IMR-90 (cell line): ENCODE results near the gene SLC6A7. TPM values are rescaled to one million over a fixed set of nuclear protein-coding genes. Genes with fewer than 3 reads are reported as not detected.

Experiments
- ATAC-seq: fragments of 200-7000 bp; cut with Tn5 transposase; 2 replicates; pipeline ENCODE4 v1.9.1; 2020; ENCODE audit warnings: low read depth, mild to moderate bottlenecking, moderate library complexity
- BruUV-seq: library from RNA; stranded (reverse); fragments of 400-500 nt; replicated peaks from 2 replicates; lab custom pipeline; 2021; lab: Mats Ljungman, UMichigan
- CTCF ChIA-PET: fragments of 300-600 bp; formaldehyde crosslinking; extraction: SDS; loops from one replicate; lab custom pipeline; 2021; ENCODE audit warnings: antibody characterized with exemption; lab: Yijun Ruan, JAX
- POLR2A ChIA-PET: fragments of 300-600 bp; sonication (Branson Sonifier 250); formaldehyde crosslinking; loops from one replicate; lab custom pipeline; 2022; ENCODE audit warnings: antibody characterized with exemption; ENCODE audit not compliant: unreplicated experiment; lab: Charles Lee
- DNase-seq: peaks from one replicate; pipeline ENCODE4 v3.0.0; 2013
- H2AFZ ChIP-seq: replicated peaks from 2 replicates; pipeline ENCODE3; 2013; ENCODE audit warnings: low read length, mild to moderate bottlenecking; ENCODE audit not compliant: poor library complexity
- H2AK5ac ChIP-seq: 2 replicates; pipeline ENCODE4 v1.6.1; 2013; ENCODE audit warnings: low read depth, low read length, inconsistent platforms
- H2AK9ac ChIP-seq: replicated peaks from 2 replicates; pipeline ENCODE3; 2013; ENCODE audit warnings: mild to moderate bottlenecking, low read depth, low read length, moderate library complexity; ENCODE audit not compliant: poor library complexity
- H2BK120ac ChIP-seq: 2 replicates; pipeline ENCODE4 v1.6.1; 2013; ENCODE audit warnings: low read depth, low read length, inconsistent platforms
- H2BK15ac ChIP-seq: 3 replicates; pipeline ENCODE4 v1.6.1; 2013; ENCODE audit warnings: low read depth, low read length, inconsistent platforms
- H2BK20ac ChIP-seq: 2 replicates; pipeline ENCODE4 v1.6.1; 2013; ENCODE audit warnings: low read depth, mild to moderate bottlenecking, inconsistent platforms, low read length, moderate library complexity
- H2BK5ac ChIP-seq: 2 replicates; pipeline ENCODE4 v1.6.1; 2013; ENCODE audit warnings: mild to moderate bottlenecking, low read depth, low read length, inconsistent platforms; ENCODE audit not compliant: poor library complexity, severe bottlenecking
- H3K14ac ChIP-seq: replicated peaks from 2 replicates; pipeline ENCODE4 v1.6.1; 2013; ENCODE audit warnings: low read depth, low read length, inconsistent platforms
- H3K18ac ChIP-seq: 2 replicates; pipeline ENCODE4 v1.6.1; 2013; ENCODE audit warnings: low read depth, low read length, control low read depth
- H3K23ac ChIP-seq: 2 replicates; pipeline ENCODE4 v1.6.1; 2013; ENCODE audit warnings: low read depth, low read length, inconsistent platforms
- H3K27ac ChIP-seq: 2 replicates; pipeline ENCODE4 v1.5.1; 2013; ENCODE audit warnings: mild to moderate bottlenecking, control low read depth, low read length; ENCODE audit not compliant: insufficient read depth
- H3K27me3 ChIP-seq: 2 replicates; pipeline ENCODE4 v1.6.1; 2013; ENCODE audit warnings: low read length; ENCODE audit not compliant: control insufficient read depth, insufficient read depth
- H3K36me3 ChIP-seq: 2 replicates; pipeline ENCODE4 v1.6.1; 2013; ENCODE audit warnings: low read length, mixed read lengths; ENCODE audit not compliant: control insufficient read depth, insufficient read depth
- H3K4ac ChIP-seq: 2 replicates; pipeline ENCODE4 v1.6.1; 2013; ENCODE audit warnings: low read depth, low read length, inconsistent platforms
- H3K4me1 ChIP-seq: 2 replicates; pipeline ENCODE4 v1.6.1; 2013; ENCODE audit warnings: low read length, mixed read lengths; ENCODE audit not compliant: control insufficient read depth, insufficient read depth
- H3K4me2 ChIP-seq: 2 replicates; pipeline ENCODE4 v1.6.1; 2013; ENCODE audit warnings: low read depth, mild to moderate bottlenecking, control low read depth, low read length, moderate library complexity
- H3K4me3 ChIP-seq: 2 replicates; pipeline ENCODE4 v1.5.1; 2013; ENCODE audit warnings: low read depth, mild to moderate bottlenecking, control low read depth, low read length, moderate library complexity; ENCODE audit not compliant: insufficient read depth
- H3K56ac ChIP-seq: 2 replicates; pipeline ENCODE4 v1.6.1; 2013; ENCODE audit warnings: low read length, inconsistent platforms; ENCODE audit not compliant: insufficient read depth; ENCODE audit errors: extremely low read depth
- H3K79me1 ChIP-seq, 2 experiments: 2 replicates each; pipeline ENCODE4 v1.6.1; 2013; ENCODE audit warnings: low read length in 2 of 2, inconsistent platforms in 1 of 2, low read depth in 1 of 2
- H3K9ac ChIP-seq: 2 replicates; pipeline ENCODE4 v1.6.1; 2013; ENCODE audit warnings: low read depth, low read length, control low read depth
- H3K9me1 ChIP-seq: 2 replicates; pipeline ENCODE4 v1.6.1; 2013; ENCODE audit warnings: low read length, inconsistent platforms; ENCODE audit not compliant: insufficient read depth
- H3K9me3 ChIP-seq: 2 replicates; pipeline ENCODE4 v1.6.1; 2013; ENCODE audit warnings: low read length; ENCODE audit not compliant: control insufficient read depth, insufficient read depth
- H4K20me1 ChIP-seq: 2 replicates; pipeline ENCODE4 v1.6.1; 2013; ENCODE audit warnings: low read length, inconsistent platforms; ENCODE audit not compliant: insufficient read depth
- H4K5ac ChIP-seq: 2 replicates; pipeline ENCODE4 v1.6.1; 2013; ENCODE audit warnings: mild to moderate bottlenecking, low read depth, low read length, control low read depth
- H4K8ac ChIP-seq, 2 experiments: 2 replicates each; pipeline ENCODE4 v1.6.1; 2013; ENCODE audit warnings: low read depth in 2 of 2, low read length in 2 of 2, control low read depth in 1 of 2, inconsistent platforms in 1 of 2
- H4K91ac ChIP-seq: 2 replicates; pipeline ENCODE4 v1.6.1; 2013; ENCODE audit warnings: low read depth, low read length, inconsistent platforms; ENCODE audit not compliant: insufficient read depth
- BHLHE40 ChIP-seq: fragments of 150-350 bp; IDR thresholded peaks from 2 replicates; pipeline ENCODE4 v1.6.1; 2016; ENCODE audit warnings: mild to moderate bottlenecking, low read depth, low read length
- CTCF ChIP-seq: conservative IDR thresholded peaks from 2 replicates; pipeline ENCODE4 v1.5.1; 2012; ENCODE audit warnings: mild to moderate bottlenecking, low read depth, low read length, improper control_type of control experiment
- FOS ChIP-seq: fragments of 150-350 bp; IDR thresholded peaks from 2 replicates; pipeline ENCODE4 v1.6.1; 2016; ENCODE audit warnings: low read depth, low read length
- MAFK ChIP-seq: IDR thresholded peaks from 2 replicates; pipeline ENCODE4 v1.6.1; 2012; ENCODE audit warnings: low read depth, low read length, improper control_type of control experiment
- MAZ ChIP-seq: IDR thresholded peaks from 2 replicates; pipeline ENCODE4 v1.6.1; 2012; ENCODE audit warnings: low read depth, mild to moderate bottlenecking, low read length, improper control_type of control experiment, moderate library complexity, borderline replicate concordance
- MXI1 ChIP-seq: IDR thresholded peaks from 2 replicates; pipeline ENCODE4 v1.6.1; 2012; ENCODE audit warnings: low read depth, mild to moderate bottlenecking, low read length, moderate library complexity, borderline replicate concordance
- RAD21 ChIP-seq: IDR thresholded peaks from 2 replicates; pipeline ENCODE4 v1.6.1; 2012; ENCODE audit warnings: low read length, improper control_type of control experiment
- RCOR1 ChIP-seq: IDR thresholded peaks from 2 replicates; pipeline ENCODE4 v1.6.1; 2012; ENCODE audit warnings: mild to moderate bottlenecking, low read length, improper control_type of control experiment; ENCODE audit not compliant: insufficient replicate concordance
- RFX5 ChIP-seq: IDR thresholded peaks from 2 replicates; pipeline ENCODE4 v1.8.0; 2012; ENCODE audit warnings: low read depth, mild to moderate bottlenecking, low read length, moderate library complexity
- WGBS, 2 experiments: methylation state at CpG; one replicate each; pipeline versions ENCODE4 v1.1.5 to v1.1.7; 2013; ENCODE audit warnings: missing lambda C conversion rate in 2 of 2; ENCODE audit not compliant: insufficient read length in 1 of 2; ENCODE audit errors: extremely low coverage in 2 of 2; 5-methylcytosine and 5-hydroxymethylcytosine counted together
- dilution Hi-C: fragments of 300-500 bp; cut with HindIII; formaldehyde crosslinking; loops from one replicate; pipeline ENCODE4 v1.14.3; 2018; ENCODE audit warnings: low sequenced_read_pairs; ENCODE audit not compliant: unreplicated experiment
- in situ Hi-C: fragments of 300-500 bp; cut with MboI; formaldehyde crosslinking; loops from 3 replicates; pipeline ENCODE4 v1.14.3; 2019; ENCODE audit warnings: low sequenced_read_pairs, inconsistent platforms, mixed read lengths
- intact Hi-C: fragments of 100-400 bp; cut with micrococcal nuclease; formaldehyde crosslinking; loops from 2 replicates; pipeline ENCODE4 v1.10.0; 2022
- polyA plus RNA-seq, 3 experiments: library from polyadenylated mRNA; depleted of rRNA; stranded (reverse); fragments of >200 nt; gene quantifications; 2 replicates each; pipeline ENCODE4 v1.2.3, GENCODE V29; 2012; ENCODE audit warnings: low replicate concordance in 1 of 3
- total RNA-seq: library from RNA; depleted of rRNA; stranded (reverse); fragments of >200 nt; gene quantifications from 2 replicates; pipeline ENCODE4 v1.2.3, GENCODE V29; 2012

The SLC6A7 gene
- total and polyA plus RNA-seq, 2 of the 4 experiments (the other 2 are of a cell fraction) = under 0.01 TPM; not detected in 1

- Histone ChIP-seq H2BK20ac (peak overlapping the region; percentile 73), H3K27ac (no peak overlapping the region), H3K23ac (peak overlapping the region; percentile 31; the same call in 1 of the 2 replicates), H3K36me3 (no peaks in the 10 kb centered on the region), H3K9me1 (peaks cover 18% of the 10 kb centered on the region), H3K18ac (no peak overlapping the region), H4K20me1 (no peaks in the 10 kb centered on the region; the same call in 1 of the 2 replicates), H3K56ac (no peak overlapping the region), H3K4ac (peak overlapping the region; percentile 83), H4K8ac (no peak overlapping the region), H4K91ac (peak overlapping the region; percentile 23; the same call in 1 of the 2 replicates), H2AK9ac (peak overlapping the region; percentile 63), H2AK5ac (peak overlapping the region; percentile 67), H3K9ac (no peak overlapping the region), H2BK15ac (no peak overlapping the region; the same call in 2 of the 3 replicates), H3K4me3 (no peak overlapping the region), H3K79me1 (no peaks in the 10 kb centered on the region), H3K14ac (peak overlapping the region; percentile 40; the same call in 1 of the 2 replicates), H2BK5ac (no peak overlapping the region), H3K27me3 (peaks cover 7% of the 10 kb centered on the region; the same call in 1 of the 2 replicates), H2BK120ac (peak overlapping the region; percentile 68), H3K4me2 (no peak overlapping the region), H3K9me3 (no peaks in the 10 kb centered on the region), H2AFZ (peak overlapping the region; percentile 43), H3K4me1 (peaks cover 10% of the 10 kb centered on the region), H4K5ac (no peak overlapping the region)
- in situ Hi-C loops (no loop called here), dilution Hi-C loops (no loop called here), intact Hi-C loops (no loop called here)
- 13% methylated on average over 3 of the region's 8 CpGs; no CpG with 5 or more reads in 1 of the 2 experiments for WGBS, 2 experiments
- peak; percentile 86 for DNase-seq
- peak; percentile 61 for ATAC-seq
- BruUV-seq = no TSS peak
- TF ChIP-seq FOS (no peak), RCOR1 (peak; percentile 91), BHLHE40 (peak; percentile 77), RAD21 (no peak), RFX5 (no peak), MXI1 (no peak), CTCF (no peak), MAZ (no peak), MAFK (no peak)
- ChIA-PET CTCF (interaction anchor here (1.8 kb wide), 1 partner anchor 29 kb away, joined by 5 read pairs; no protein-coding TSS in a partner anchor), POLR2A (no interaction called here)
Measured at GRCh38 chr5:150176745-150177477, 13.0 kb upstream of the SLC6A7 start.
